ENCODE data around the gene SLC9A7.

- TF ChIP-seq POLR2A (IDR thresholded peaks at IDR 0.05) (no peak), CTCF (IDR thresholded peaks at IDR 0.05) (no peak)
Observed at GRCh38 chrX:46733226-46733625, 25.7 kb downstream of the SLC9A7 start.

All from transverse colon (tissue), 3 donors.